Measurements from ENCODE around the gene TTC21A. TPM values are rescaled to one million over a fixed set of nuclear protein-coding genes. Genes with fewer than 3 reads are reported as not detected.

TTC21A gene
- total RNA-seq, 1 experiment from 2014 or later, result 5.6 TPM

GRCh38 chr3:39063143-39063542 lies 44.3 kb upstream of the TTC21A start:
- Histone ChIP-seq H3K9ac (ENCODE audit: low read length) (no peak overlapping the region), H3K4me1 (ENCODE audit: control insufficient read depth in 1 of 2, insufficient read depth in 2 of 2, low read length in 2 of 2) (no peaks in the 10 kb centered on the region), H3K36me3 (ENCODE audit: control insufficient read depth in 1 of 2, insufficient read depth in 2 of 2, low read length in 2 of 2) (peaks cover 0 to 2% of the 10 kb centered on the region in 2 experiments; a peak in 1 of 4 replicates), H3K4me3 (replicated peaks in 1 of 2; ENCODE audit: low read depth in 1 of 2, low read length in 2 of 2) (no peak overlapping the region), H3K27me3 (ENCODE audit: insufficient read depth, low read length) (no peaks in the 10 kb centered on the region), H3K27ac (ENCODE audit: low read depth, low read length) (no peak overlapping the region), H3K9me2 (ENCODE audit: insufficient read depth) (no peaks in the 10 kb centered on the region), H3K9me3 (ENCODE audit: control insufficient read depth in 1 of 2, insufficient read depth in 1 of 2, low read depth in 1 of 2, low read length in 2 of 2) (no peaks in the 10 kb centered on the region), H3K4me2 (ENCODE audit: low read length) (no peak overlapping the region), H3K79me2 (ENCODE audit: insufficient read depth, low read length) (peaks cover 8% of the 10 kb centered on the region), H2AFZ (ENCODE audit: low read depth, low read length, poor library complexity, severe bottlenecking) (no peak overlapping the region), H4K20me1 (ENCODE audit: insufficient read depth) (no peaks in the 10 kb centered on the region)
- no TSS peak for BruUV-seq (replicated peaks)
- intact Hi-C loops (cut with micrococcal nuclease), result no loop called here
- no peak for DNase-seq (ENCODE audit: low read depth, low spot score)
- POLR2A ChIA-PET, result no interaction called here
- RAD21 ChIA-PET (ENCODE audit: low non-redundant PET in 1 of 2, low total read pairs in 2 of 2, uncharacterized antibody in 2 of 2, unreplicated experiment in 2 of 2), result no interaction called here
- no peak for ATAC-seq
- TF ChIP-seq FOSL1 (IDR thresholded peaks at IDR 0.05; ENCODE audit: low read depth) (no peak), JUND (IDR thresholded peaks at IDR 0.05) (no peak), EGR1 (IDR thresholded peaks at IDR 0.05; ENCODE audit: low read depth) (no peak), ZNF274 (IDR thresholded peaks at IDR 0.05; ENCODE audit: low read depth, low read length) (no peak), SP1 (IDR thresholded peaks at IDR 0.05; ENCODE audit: low read depth) (no peak)
- CTCF ChIA-PET, result no interaction called here

GRCh38 chr3:39064646-39065045 lies 42.8 kb upstream of the TTC21A start:
- intact Hi-C loops (cut with micrococcal nuclease), result no loop called here
- H3K4me3 ChIP-seq (replicated peaks in 1 of 2; ENCODE audit: low read depth in 1 of 2, low read length in 2 of 2), result no peak overlapping the region
- H3K79me2 ChIP-seq (ENCODE audit: insufficient read depth, low read length), result peaks cover 4% of the 10 kb centered on the region
- ATAC-seq, result no peak
- no peak overlapping the region for H3K27ac ChIP-seq (ENCODE audit: low read depth, low read length)
- no peaks in the 10 kb centered on the region for H3K9me3 ChIP-seq (ENCODE audit: control insufficient read depth in 1 of 2, insufficient read depth in 1 of 2, low read depth in 1 of 2, low read length in 2 of 2)
- no peak overlapping the region for H3K9ac ChIP-seq (ENCODE audit: low read length)
- TF ChIP-seq ZNF274 (IDR thresholded peaks at IDR 0.05; ENCODE audit: low read depth, low read length) (no peak), EGR1 (IDR thresholded peaks at IDR 0.05; ENCODE audit: low read depth) (no peak), SIN3A (IDR thresholded peaks at IDR 0.05; ENCODE audit: low read depth) (no peak), CEBPB (IDR thresholded peaks at IDR 0.05; ENCODE audit: low read depth) (no peak), POLR2A (IDR thresholded peaks at IDR 0.05; ENCODE audit: borderline replicate concordance, extremely low read depth, insufficient read depth, insufficient read length) (no peak), FOSL1 (IDR thresholded peaks at IDR 0.05; ENCODE audit: low read depth) (no peak), CTCF (IDR thresholded peaks at IDR 0.05 in 2 of 3, conservative IDR thresholded peaks at IDR 0.05 in 1 of 3; ENCODE audit: borderline replicate concordance in 1 of 3, insufficient read depth in 1 of 3, low read depth in 2 of 3, low read length in 2 of 3) (no peak), JUND (IDR thresholded peaks at IDR 0.05) (no peak), RAD21 (IDR thresholded peaks at IDR 0.05; ENCODE audit: low read depth) (no peak), EZH2phosphoT487 (IDR thresholded peaks at IDR 0.05; ENCODE audit: borderline replicate concordance) (no peak), CBX3 (IDR thresholded peaks at IDR 0.05; ENCODE audit: low read depth) (no peak), SRF (IDR thresholded peaks at IDR 0.05; ENCODE audit: low read depth) (no peak), REST (IDR thresholded peaks at IDR 0.05; ENCODE audit: low read depth) (no peak), POLR2AphosphoS5 (IDR thresholded peaks at IDR 0.05; ENCODE audit: low read depth, low read length) (no peak), MAX (IDR thresholded peaks at IDR 0.05) (no peak), ELF1 (IDR thresholded peaks at IDR 0.05; ENCODE audit: borderline replicate concordance, low read depth) (no peak)
- no peaks in the 10 kb centered on the region for H3K4me1 ChIP-seq (ENCODE audit: control insufficient read depth in 1 of 2, insufficient read depth in 2 of 2, low read length in 2 of 2)
- ChIA-PET POLR2A (no interaction called here), RAD21 (ENCODE audit: low non-redundant PET in 1 of 2, low total read pairs in 2 of 2, uncharacterized antibody in 2 of 2, unreplicated experiment in 2 of 2) (interaction anchor here in 1 of 2 experiments (0.7 kb wide), 1 partner anchor 224 kb away, joined by 3 read pairs; no protein-coding TSS in a partner anchor), CTCF (no interaction called here)
- H3K4me2 ChIP-seq (ENCODE audit: low read length), result no peak overlapping the region
- no peaks in the 10 kb centered on the region for H3K27me3 ChIP-seq (ENCODE audit: insufficient read depth, low read length)
- H3K36me3 ChIP-seq (ENCODE audit: control insufficient read depth in 1 of 2, insufficient read depth in 2 of 2, low read length in 2 of 2), result peaks cover 0 to 3% of the 10 kb centered on the region in 2 experiments; a peak in 1 of 4 replicates
- no peak overlapping the region for H2AFZ ChIP-seq (ENCODE audit: low read depth, low read length, poor library complexity, severe bottlenecking)
- no peak for DNase-seq (ENCODE audit: low read depth, low spot score)
- H3K9me2 ChIP-seq (ENCODE audit: insufficient read depth), result no peaks in the 10 kb centered on the region
- BruUV-seq (replicated peaks), result no TSS peak
- H4K20me1 ChIP-seq (ENCODE audit: insufficient read depth), result no peaks in the 10 kb centered on the region

Data from HCT116 (cell line).